Measurements from ENCODE around the gene MAPK8IP1. TPM values are rescaled to one million over a fixed set of nuclear protein-coding genes. Genes with fewer than 3 reads are reported as not detected.

The MAPK8IP1 gene
- total and polyA plus RNA-seq, 2 donors: 1.1 to 2.1 TPM

GRCh38 chr11:45919806-45920530, 34.5 kb downstream of the MAPK8IP1 start:
- H3K4me3 ChIP-seq (ENCODE audit: low read length in 2 of 2): no peak overlapping the region
- H3K36me3 ChIP-seq (ENCODE audit: control insufficient read depth in 2 of 2, insufficient read depth in 2 of 2, low read length in 1 of 2): peaks cover 6 to 11% of the 10 kb centered on the region in 2 donors
- DNase-seq (ENCODE audit: low read depth in 6 of 9, low spot score in 9 of 9): no peak
- peaks cover 40 to 62% of the 10 kb centered on the region in 2 donors for H3K27me3 ChIP-seq (ENCODE audit: control insufficient read depth in 2 of 2, insufficient read depth in 1 of 2, low read length in 1 of 2)
- 85% methylated on average over 13 of the region's 13 CpGs for WGBS
- H3K4me1 ChIP-seq (ENCODE audit: control insufficient read depth in 2 of 2, insufficient read depth in 2 of 2, low read length in 2 of 2): peaks cover 18 to 28% of the 10 kb centered on the region in 2 donors
- H3K27ac ChIP-seq (ENCODE audit: low read depth in 1 of 2, low read length in 1 of 2): no peak overlapping the region
- peaks cover 0 to 7% of the 10 kb centered on the region in 2 donors for H3K9me3 ChIP-seq (ENCODE audit: control insufficient read depth in 2 of 2, insufficient read depth in 1 of 2, low read length in 1 of 2)

GRCh38 chr11:45920531-45921477, 35.4 kb downstream of the MAPK8IP1 start:
- Histone ChIP-seq H3K27me3 (ENCODE audit: control insufficient read depth in 2 of 2, insufficient read depth in 1 of 2, low read length in 1 of 2) (peaks cover 40 to 69% of the 10 kb centered on the region in 2 donors), H3K9me3 (ENCODE audit: control insufficient read depth in 2 of 2, insufficient read depth in 1 of 2, low read length in 1 of 2) (peaks cover 0 to 7% of the 10 kb centered on the region in 2 donors), H3K4me1 (ENCODE audit: control insufficient read depth in 2 of 2, insufficient read depth in 2 of 2, low read length in 2 of 2) (peaks cover 18 to 28% of the 10 kb centered on the region in 2 donors), H3K27ac (ENCODE audit: low read depth in 1 of 2, low read length in 1 of 2) (no peak overlapping the region), H3K4me3 (ENCODE audit: low read length in 2 of 2) (no peak overlapping the region), H3K36me3 (ENCODE audit: control insufficient read depth in 2 of 2, insufficient read depth in 2 of 2, low read length in 1 of 2) (peaks cover 0 to 3% of the 10 kb centered on the region in 2 donors)
- DNase-seq (ENCODE audit: low read depth in 6 of 9, low spot score in 9 of 9): no peak
- 94% methylated on average over 6 of the region's 6 CpGs for WGBS

GRCh38 chr11:45921561-45922424, 36.3 kb downstream of the MAPK8IP1 start:
- H3K36me3 ChIP-seq (ENCODE audit: control insufficient read depth in 2 of 2, insufficient read depth in 2 of 2, low read length in 1 of 2): no peaks in the 10 kb centered on the region
- WGBS: 57% methylated on average over 54 of the region's 54 CpGs
- H3K27ac ChIP-seq (ENCODE audit: low read depth in 1 of 2, low read length in 1 of 2): no peak overlapping the region
- no peak for DNase-seq (ENCODE audit: low read depth in 6 of 9, low spot score in 9 of 9)
- peak overlapping the region in 1 of 2 donors; percentile 45 for H3K4me3 ChIP-seq (ENCODE audit: low read length in 2 of 2)
- H3K4me1 ChIP-seq (ENCODE audit: control insufficient read depth in 2 of 2, insufficient read depth in 2 of 2, low read length in 2 of 2): peaks cover 17 to 25% of the 10 kb centered on the region in 2 donors
- H3K9me3 ChIP-seq (ENCODE audit: control insufficient read depth in 2 of 2, insufficient read depth in 1 of 2, low read length in 1 of 2): peaks cover 0 to 7% of the 10 kb centered on the region in 2 donors
- peaks cover 40 to 76% of the 10 kb centered on the region in 2 donors for H3K27me3 ChIP-seq (ENCODE audit: control insufficient read depth in 2 of 2, insufficient read depth in 1 of 2, low read length in 1 of 2)

- Histone ChIP-seq H3K27me3 (ENCODE audit: control insufficient read depth in 2 of 2, insufficient read depth in 1 of 2, low read length in 1 of 2) (peaks cover 40 to 76% of the 10 kb centered on the region in 2 donors), H3K4me3 (ENCODE audit: low read length in 2 of 2) (peak within 1 kb of the TSS in 1 of 2 donors; percentile 45), H3K4me1 (ENCODE audit: control insufficient read depth in 2 of 2, insufficient read depth in 2 of 2, low read length in 2 of 2) (peaks cover 13 to 18% of the 10 kb centered on the region in 2 donors), H3K36me3 (ENCODE audit: control insufficient read depth in 2 of 2, insufficient read depth in 2 of 2, low read length in 1 of 2) (no peaks in the 10 kb centered on the region), H3K27ac (ENCODE audit: low read depth in 1 of 2, low read length in 1 of 2) (no peak within 1 kb of the TSS), H3K9me3 (ENCODE audit: control insufficient read depth in 2 of 2, insufficient read depth in 1 of 2, low read length in 1 of 2) (peaks cover 0 to 7% of the 10 kb centered on the region in 2 donors)
- 2% methylated on average over 73 of the region's 73 CpGs for WGBS
- no peak for DNase-seq (ENCODE audit: low read depth in 6 of 9, low spot score in 9 of 9)
These were observed 37.1 kb downstream of the MAPK8IP1 start, which contains the start of gene LARGE2 for GRCh38 chr11:45922425-45923082. Gene LARGE2, plus strand, starts transcription at chr11:45922656. Its CDS starts 227 bp downstream, at chr11:45922883.

GRCh38 chr11:45924036-45924915, 38.8 kb downstream of the MAPK8IP1 start:
- Histone ChIP-seq H3K4me3 (ENCODE audit: low read length in 2 of 2) (no peak overlapping the region), H3K27ac (ENCODE audit: low read depth in 1 of 2, low read length in 1 of 2) (no peak overlapping the region), H3K27me3 (ENCODE audit: control insufficient read depth in 2 of 2, insufficient read depth in 1 of 2, low read length in 1 of 2) (peaks cover 40 to 69% of the 10 kb centered on the region in 2 donors), H3K9me3 (ENCODE audit: control insufficient read depth in 2 of 2, insufficient read depth in 1 of 2, low read length in 1 of 2) (peaks cover 0 to 7% of the 10 kb centered on the region in 2 donors), H3K36me3 (ENCODE audit: control insufficient read depth in 2 of 2, insufficient read depth in 2 of 2, low read length in 1 of 2) (no peaks in the 10 kb centered on the region), H3K4me1 (ENCODE audit: control insufficient read depth in 2 of 2, insufficient read depth in 2 of 2, low read length in 2 of 2) (peaks cover 7 to 9% of the 10 kb centered on the region in 2 donors)
- DNase-seq (ENCODE audit: low read depth in 6 of 9, low spot score in 9 of 9): no peak
- 83% methylated on average over 22 of the region's 22 CpGs for WGBS

GRCh38 chr11:45924927-45925326, 39.5 kb downstream of the MAPK8IP1 start:
- 97% methylated on average over 6 of the region's 6 CpGs for WGBS
- no peaks in the 10 kb centered on the region for H3K36me3 ChIP-seq (ENCODE audit: control insufficient read depth in 2 of 2, insufficient read depth in 2 of 2, low read length in 1 of 2)
- no peak overlapping the region for H3K4me3 ChIP-seq (ENCODE audit: low read length in 2 of 2)
- peaks cover 9 to 10% of the 10 kb centered on the region in 2 donors for H3K4me1 ChIP-seq (ENCODE audit: control insufficient read depth in 2 of 2, insufficient read depth in 2 of 2, low read length in 2 of 2)
- H3K27ac ChIP-seq (ENCODE audit: low read depth in 1 of 2, low read length in 1 of 2): no peak overlapping the region
- DNase-seq (ENCODE audit: low read depth in 6 of 9, low spot score in 9 of 9): no peak
- peaks cover 40 to 64% of the 10 kb centered on the region in 2 donors for H3K27me3 ChIP-seq (ENCODE audit: control insufficient read depth in 2 of 2, insufficient read depth in 1 of 2, low read length in 1 of 2)
- H3K9me3 ChIP-seq (ENCODE audit: control insufficient read depth in 2 of 2, insufficient read depth in 1 of 2, low read length in 1 of 2): peaks cover 0 to 7% of the 10 kb centered on the region in 2 donors

- H3K27me3 ChIP-seq (ENCODE audit: control insufficient read depth in 2 of 2, insufficient read depth in 1 of 2, low read length in 1 of 2): peaks cover 37 to 57% of the 10 kb centered on the region in 2 donors
- no peak for DNase-seq (ENCODE audit: low read depth in 6 of 9, low spot score in 9 of 9)
- peaks cover 0 to 7% of the 10 kb centered on the region in 2 donors for H3K9me3 ChIP-seq (ENCODE audit: control insufficient read depth in 2 of 2, insufficient read depth in 1 of 2, low read length in 1 of 2)
- no peak overlapping the region for H3K27ac ChIP-seq (ENCODE audit: low read depth in 1 of 2, low read length in 1 of 2)
- H3K4me3 ChIP-seq (ENCODE audit: low read length in 2 of 2): no peak overlapping the region
- no peaks in the 10 kb centered on the region for H3K36me3 ChIP-seq (ENCODE audit: control insufficient read depth in 2 of 2, insufficient read depth in 2 of 2, low read length in 1 of 2)
- H3K4me1 ChIP-seq (ENCODE audit: control insufficient read depth in 2 of 2, insufficient read depth in 2 of 2, low read length in 2 of 2): peaks cover 11 to 16% of the 10 kb centered on the region in 2 donors
- 93% methylated on average over 3 of the region's 3 CpGs for WGBS
These were observed 40.1 kb downstream of the MAPK8IP1 start for GRCh38 chr11:45925550-45925949.

Data from thymus (tissue), 11 donors.